MM.1S (cell line): ENCODE measurements around the gene GUF1.

Experiments
- DNase-seq: peaks from one replicate; pipeline ENCODE4 v3.0.0-alpha.2; 2015
- H2AFZ ChIP-seq: fragments of 300-600 bp; sonication (generic); 2 replicates; pipeline ENCODE4 v1.6.0; 2016; ENCODE audit warnings: antibody characterized with exemption, low read length
- H3F3A ChIP-seq: fragments of 300-600 bp; sonication (generic); 2 replicates; pipeline ENCODE4 v1.6.1; 2016; ENCODE audit warnings: mild to moderate bottlenecking, antibody characterized with exemption, low read length, moderate library complexity, mixed read lengths; ENCODE audit not compliant: insufficient read depth
- H3K27ac ChIP-seq: fragments of 300-600 bp; sonication (generic); 2 replicates; pipeline ENCODE4 v1.5.1; 2016; ENCODE audit warnings: mild to moderate bottlenecking, low read length
- H3K27me3 ChIP-seq: fragments of 300-600 bp; sonication (generic); replicated peaks from 2 replicates; pipeline ENCODE4 v1.6.0; 2016; ENCODE audit warnings: low read length; ENCODE audit not compliant: insufficient read depth
- H3K36me3 ChIP-seq: fragments of 300-600 bp; sonication (generic); replicated peaks from 2 replicates; pipeline ENCODE4 v1.6.1; 2016; ENCODE audit warnings: mild to moderate bottlenecking, low read length, mixed read lengths; ENCODE audit not compliant: insufficient read depth
- H3K4me1 ChIP-seq: fragments of 300-600 bp; sonication (generic); 2 replicates; pipeline ENCODE4 v1.6.1; 2016; ENCODE audit warnings: low read length, mixed read lengths
- H3K4me2 ChIP-seq: fragments of 300-600 bp; sonication (generic); 2 replicates; pipeline ENCODE4 v1.6.0; 2016; ENCODE audit warnings: low read depth, low read length
- H3K4me3 ChIP-seq: fragments of 300-600 bp; sonication (generic); 2 replicates; pipeline ENCODE4 v1.5.1; 2016; ENCODE audit warnings: low read length, mixed read lengths
- H3K79me2 ChIP-seq: fragments of 300-600 bp; sonication (generic); 2 replicates; pipeline ENCODE4 v1.6.1; 2016; ENCODE audit warnings: mixed run types, low read length, mixed read lengths
- H3K9ac ChIP-seq: fragments of 300-600 bp; sonication (generic); 2 replicates; pipeline ENCODE4 v1.6.1; 2016; ENCODE audit warnings: low read length, mixed read lengths
- H3K9me2 ChIP-seq: fragments of 300-600 bp; sonication (generic); replicated peaks from 2 replicates; pipeline ENCODE4 v1.6.1; 2016; ENCODE audit warnings: mild to moderate bottlenecking, low read length, mixed read lengths; ENCODE audit not compliant: insufficient read depth
- H3K9me3 ChIP-seq: fragments of 300-600 bp; sonication (generic); replicated peaks from 2 replicates; pipeline ENCODE4 v1.6.1; 2016; ENCODE audit warnings: mild to moderate bottlenecking, low read length, mixed read lengths; ENCODE audit not compliant: insufficient read depth
- H4K20me1 ChIP-seq: fragments of 300-600 bp; sonication (generic); 2 replicates; pipeline ENCODE4 v1.6.1; 2016; ENCODE audit warnings: mild to moderate bottlenecking, low read length, moderate library complexity, mixed read lengths; ENCODE audit not compliant: insufficient read depth
- CTCF ChIP-seq: fragments of 300-600 bp; sonication (generic); IDR thresholded peaks from 2 replicates; pipeline ENCODE4 v1.5.1; 2016; ENCODE audit warnings: antibody characterized with exemption, low read length, mixed read lengths
- EZH2 ChIP-seq: fragments of 300-600 bp; sonication (generic); optimal IDR thresholded peaks from 2 replicates; pipeline ENCODE3; 2017; ENCODE audit warnings: low read depth, mild to moderate bottlenecking, antibody characterized with exemption, low read length, mixed read lengths
- EZH2phosphoT487 ChIP-seq: fragments of 300-600 bp; sonication (generic); IDR thresholded peaks from 2 replicates; pipeline ENCODE4 v1.6.1; 2018; ENCODE audit warnings: antibody characterized with exemption, low read length

Gene GUF1

GRCh38 chr4:44684648-44685047 is 6.4 kb downstream of the GUF1 start:
- Histone ChIP-seq H2AFZ (no peak overlapping the region), H3K9me3 (no peaks in the 10 kb centered on the region), H3K36me3 (peaks cover 12% of the 10 kb centered on the region; the same call in 1 of the 2 replicates), H3K4me1 (peaks cover 35% of the 10 kb centered on the region), H3K9ac (no peak overlapping the region), H4K20me1 (no peaks in the 10 kb centered on the region), H3K27ac (no peak overlapping the region), H3K4me2 (no peak overlapping the region), H3K79me2 (peaks cover 26% of the 10 kb centered on the region), H3K27me3 (no peaks in the 10 kb centered on the region), H3K4me3 (no peak overlapping the region), H3F3A (no peaks in the 10 kb centered on the region), H3K9me2 (no peaks in the 10 kb centered on the region)
- TF ChIP-seq CTCF: no peak
- no peak for TF ChIP-seq EZH2
- no peak for DNase-seq

GRCh38 chr4:44700427-44700826 is 22.2 kb downstream of the GUF1 start:
- Histone ChIP-seq H3K4me2 (no peak overlapping the region), H3K9ac (no peak overlapping the region), H3K27ac (no peak overlapping the region), H4K20me1 (no peaks in the 10 kb centered on the region), H2AFZ (no peak overlapping the region), H3K4me1 (no peaks in the 10 kb centered on the region; the same call in 1 of the 2 replicates), H3K36me3 (peaks cover 12% of the 10 kb centered on the region), H3K9me2 (no peaks in the 10 kb centered on the region), H3K4me3 (no peak overlapping the region), H3K27me3 (no peaks in the 10 kb centered on the region), H3F3A (no peaks in the 10 kb centered on the region), H3K79me2 (peaks cover 4% of the 10 kb centered on the region; the same call in 1 of the 2 replicates), H3K9me3 (no peaks in the 10 kb centered on the region)
- DNase-seq: no peak
- no peak for TF ChIP-seq EZH2phosphoT487
- no peak for TF ChIP-seq CTCF

GRCh38 chr4:44701037-44701436 is 22.8 kb downstream of the GUF1 start:
- no peak for DNase-seq
- H3K4me1 ChIP-seq: no peaks in the 10 kb centered on the region
- peaks cover 10% of the 10 kb centered on the region for H3K36me3 ChIP-seq
- H3F3A ChIP-seq: no peaks in the 10 kb centered on the region
- no peak overlapping the region for H3K27ac ChIP-seq
- TF ChIP-seq EZH2phosphoT487 (no peak), EZH2 (no peak), CTCF (no peak)
- H3K9ac ChIP-seq: no peak overlapping the region
- no peak overlapping the region for H3K4me3 ChIP-seq
- H3K4me2 ChIP-seq: no peak overlapping the region
- no peaks in the 10 kb centered on the region for H3K27me3 ChIP-seq
- no peaks in the 10 kb centered on the region for H3K9me3 ChIP-seq
- no peaks in the 10 kb centered on the region for H4K20me1 ChIP-seq
- peaks cover 3% of the 10 kb centered on the region; the same call in 1 of the 2 replicates for H3K79me2 ChIP-seq
- H3K9me2 ChIP-seq: no peaks in the 10 kb centered on the region
- no peak overlapping the region for H2AFZ ChIP-seq
